Myometrial cell (primary cell): ENCODE data around the gene GPR31. TPM values are rescaled to one million over a fixed set of nuclear protein-coding genes. Genes with fewer than 3 reads are reported as not detected.

Source experiments
- total RNA-seq: library from RNA; depleted of rRNA; stranded (reverse); fragments of >200 nt; gene quantifications from 2 replicates; pipeline ENCODE4 v1.2.3, GENCODE V29; 2015

The GPR31 gene
- not detected in 2 replicates for total RNA-seq

GRCh38 chr6:167157863-167158262 is at the start of gene GPR31:
Gene GPR31, minus strand, starts transcription at chr6:167157980. Its CDS starts 149 bp downstream, at chr6:167157831.

GRCh38 chr6:167122827-167123657 is 34.7 kb downstream of the GPR31 start, which contains the start of gene CCR6:
Gene CCR6, plus strand, starts transcription at chr6:167123096. Its CDS starts 13,039 bp downstream, at chr6:167136135.

Other genes with a start within 250 kb of the GPR31 start
- gene RNASET2, start 201.4 kb downstream of the GPR31 start, total RNA-seq, result 23.6 and 41.1 TPM in 2 replicates
- 11.7 and 12.4 TPM in 2 replicates for gene CEP43, start 158.6 kb downstream of the GPR31 start, total RNA-seq
- not detected in 2 replicates for gene CCR6, start 34.9 kb downstream of the GPR31 start, total RNA-seq
- not detected in 2 replicates for gene UNC93A, start 133.3 kb upstream of the GPR31 start, total RNA-seq
- not detected in 2 replicates for gene TTLL2, start 167.1 kb upstream of the GPR31 start, total RNA-seq